ENCODE results near the gene LPAR5.
"Not testable (repeated sequence)": the region's sequence is repeated elsewhere in the genome, so short reads cannot be mapped to it uniquely, and the experiment has no call there.

LPAR5 gene

GRCh38 chr12:6606331-6607131 is 29.2 kb downstream of the LPAR5 start:
- DNase-seq (ENCODE audit: low read depth in 3 of 3) = peak in 2 of 3 experiments; percentile 62 to 64

- no peak for DNase-seq (ENCODE audit: low read depth in 3 of 3)
These were observed 30.1 kb downstream of the LPAR5 start for GRCh38 chr12:6605421-6606330.

GRCh38 chr12:6604259-6605029 is 31.3 kb downstream of the LPAR5 start:
- DNase-seq (ENCODE audit: low read depth in 3 of 3) = no peak

GRCh38 chr12:6603095-6603567 is 32.6 kb downstream of the LPAR5 start:
- DNase-seq (ENCODE audit: low read depth in 3 of 3) = no peak

GRCh38 chr12:6602526-6602925 is 33.2 kb downstream of the LPAR5 start:
- no peak for DNase-seq (ENCODE audit: low read depth in 3 of 3)

- DNase-seq (ENCODE audit: low read depth in 3 of 3) = not testable (repeated sequence)
These were observed 40.1 kb downstream of the LPAR5 start for GRCh38 chr12:6595673-6596072.

- DNase-seq (ENCODE audit: low read depth in 3 of 3) = no peak
These were observed 43.7 kb downstream of the LPAR5 start for GRCh38 chr12:6592087-6592486.

- DNase-seq (ENCODE audit: low read depth in 3 of 3) = not testable (repeated sequence)
These were observed 49.2 kb downstream of the LPAR5 start for GRCh38 chr12:6586569-6586968.

- no peak for DNase-seq (ENCODE audit: low read depth in 3 of 3)
These were observed 51.5 kb downstream of the LPAR5 start for GRCh38 chr12:6584293-6584692.

- no peak for DNase-seq (ENCODE audit: low read depth in 3 of 3)
These were observed 52.8 kb downstream of the LPAR5 start for GRCh38 chr12:6582959-6583358.

- no peak for DNase-seq (ENCODE audit: low read depth in 3 of 3)
These were observed 53.6 kb downstream of the LPAR5 start for GRCh38 chr12:6582196-6582595.

GRCh38 chr12:6575648-6576047 is 60.1 kb downstream of the LPAR5 start:
- no peak for DNase-seq (ENCODE audit: low read depth in 3 of 3)

- DNase-seq (ENCODE audit: low read depth in 3 of 3) = no peak
These were observed 61.0 kb downstream of the LPAR5 start for GRCh38 chr12:6574576-6575295.

- no peak for DNase-seq (ENCODE audit: low read depth in 3 of 3)
These were observed 62.8 kb downstream of the LPAR5 start for GRCh38 chr12:6573001-6573400.

- DNase-seq (ENCODE audit: low read depth in 3 of 3) = no peak
These were observed 65.4 kb downstream of the LPAR5 start for GRCh38 chr12:6570264-6570887.

GRCh38 chr12:6569786-6570185 is 66.0 kb downstream of the LPAR5 start:
- DNase-seq (ENCODE audit: low read depth in 3 of 3) = no peak

- DNase-seq (ENCODE audit: low read depth in 3 of 3) = no peak
These were observed 66.4 kb downstream of the LPAR5 start for GRCh38 chr12:6569312-6569711.
